Measurements from ENCODE around the gene TEPSIN. TPM values are rescaled to one million over a fixed set of nuclear protein-coding genes. Genes with fewer than 3 reads are reported as not detected.

TEPSIN gene
- total and polyA plus RNA-seq, 2 donors (not counting 3 experiments of a cell fraction or from before 2014, with no cell fraction given) = 41.6 to 45.3 TPM

GRCh38 chr17:81190591-81190990 is 48.3 kb downstream of the TEPSIN start:
- Histone ChIP-seq H3K27me3 (ENCODE audit: control insufficient read depth in 2 of 2, insufficient read depth in 2 of 2, low read length in 2 of 2) (no peaks in the 10 kb centered on the region), H2AFZ (ENCODE audit: low read depth, low read length) (no peak overlapping the region), H3K4me3 (replicated peaks in 1 of 3; ENCODE audit: insufficient read depth in 1 of 3, low read depth in 1 of 3, low read length in 3 of 3) (no peak overlapping the region), H4K20me1 (replicated peaks; ENCODE audit: control insufficient read depth, extremely low read depth, insufficient read depth, low read length) (no peaks in the 10 kb centered on the region), H3K36me3 (ENCODE audit: control insufficient read depth in 2 of 2, extremely low read depth in 1 of 2, insufficient read depth in 2 of 2, low read length in 2 of 2) (peaks cover 0 to 7% of the 10 kb centered on the region in 2 experiments), H3K9me3 (replicated peaks; ENCODE audit: control insufficient read depth, insufficient read depth, low read length) (no peaks in the 10 kb centered on the region), H3K79me2 (ENCODE audit: control insufficient read depth, insufficient read depth, low read length) (no peaks in the 10 kb centered on the region), H3K27ac (ENCODE audit: insufficient read depth, low read depth, low read length) (no peak overlapping the region), H3K4me1 (ENCODE audit: control insufficient read depth, extremely low read depth, insufficient read depth, low read length) (no peaks in the 10 kb centered on the region), H3K9ac (replicated peaks; ENCODE audit: extremely low read depth, insufficient read depth, low read length) (no peak overlapping the region), H3K9me1 (replicated peaks; ENCODE audit: control insufficient read depth, extremely low read depth, insufficient read depth, low read length) (no peaks in the 10 kb centered on the region), H3K4me2 (ENCODE audit: insufficient read depth, low read length) (no peak overlapping the region)
- DNase-seq (ENCODE audit: low read depth, low spot score) (no peak), FAIRE-seq (no peak)
- dilution Hi-C loops (cut with MboI; ENCODE audit: extremely low pct_ligation_motif_present, low sequenced_read_pairs) (no loop called here), intact Hi-C loops (cut with micrococcal nuclease) (no loop called here)
- ChIA-PET CTCF (interaction anchor here (0.9 to 5.5 kb wide), 3 partner anchors 10 to 48 kb away, joined by 3 to 40 read pairs (median 5); no protein-coding TSS in a partner anchor), POLR2A (no interaction called here)
- no TSS peak for BruUV-seq (replicated peaks)
- TF ChIP-seq GATA2 (IDR thresholded peaks at IDR 0.05; ENCODE audit: insufficient read depth, insufficient read length, low read depth, low read length) = no peak
- no peak for TF ChIP-seq CTCF (IDR thresholded peaks at IDR 0.05; ENCODE audit: extremely low read depth in 1 of 2, insufficient read depth in 1 of 2, low read depth in 1 of 2, low read length in 2 of 2)
- no peak for TF ChIP-seq POLR2A (IDR thresholded peaks at IDR 0.05; ENCODE audit: low read depth, low read length)
- TF ChIP-seq FOS (IDR thresholded peaks at IDR 0.05; ENCODE audit: borderline replicate concordance, insufficient read depth, low read length) = no peak
- no peak for TF ChIP-seq POLR2AphosphoS5 (IDR thresholded peaks at IDR 0.05; ENCODE audit: insufficient read depth, low read depth, low read length)
- TF ChIP-seq MYC (IDR thresholded peaks at IDR 0.05; ENCODE audit: low read depth, low read length) = no peak

Data from endothelial cell of umbilical vein (primary cell).